Liver (tissue), 3 donors: ENCODE results near the gene TNS3.

ENCODE experiments used
- ATF3 ChIP-seq: IDR thresholded peaks from 2 replicates; pipeline ENCODE4 v1.6.1; 2016; ENCODE audit warnings: antibody characterized with exemption
- CTCF ChIP-seq: fragments of 150-350 bp; IDR thresholded peaks from 2 replicates; pipeline ENCODE4 v1.5.1; 2017; ENCODE audit warnings: improper control_type of control experiment, low read depth, low read length; ENCODE audit not compliant: missing input control
- GABPA ChIP-seq, 2 donors: IDR thresholded peaks in 1 of 2; conservative IDR thresholded peaks in 1 of 2; 2 replicates each; pipeline ENCODE4 v1.6.1; 2016; ENCODE audit warnings: antibody characterized with exemption in 2 of 2, mild to moderate bottlenecking in 1 of 2, moderate library complexity in 1 of 2
- MAX ChIP-seq: IDR thresholded peaks from 2 replicates; pipeline ENCODE4 v1.6.1; 2016; ENCODE audit warnings: antibody characterized with exemption
- SP1 ChIP-seq: IDR thresholded peaks from 2 replicates; pipeline ENCODE4 v1.6.1; 2018; ENCODE audit warnings: antibody characterized with exemption, mild to moderate bottlenecking
- donor health status: healthy.
- donor health status: healthy.

GRCh38 chr7:47553309-47553708 lies 28.6 kb downstream of the TNS3 start:
- TF ChIP-seq CTCF: no peak
- no peak for TF ChIP-seq GABPA (IDR thresholded peaks at IDR 0.05 in 1 of 2, conservative IDR thresholded peaks at IDR 0.05 in 1 of 2)
- no peak for TF ChIP-seq SP1
- no peak for TF ChIP-seq MAX
- no peak for TF ChIP-seq ATF3
